Ramos (cell line): Measurements from ENCODE around the gene ILKAP.
"Not testable (repeated sequence)": the region's sequence is repeated elsewhere in the genome, so short reads cannot be mapped to it uniquely, and the experiment has no call there.

Experiments used
- in situ Hi-C: fragments of 300-500 bp; cut with MboI; formaldehyde crosslinking; loops from one replicate; pipeline ENCODE4 v1.14.3; 2022; ENCODE audit warnings: low sequenced_read_pairs; ENCODE audit not compliant: unreplicated experiment

Gene ILKAP

GRCh38 chr2:238203973-238204683 lies 633 bp upstream of the ILKAP start:
- in situ Hi-C loops, result no loop called here

DNA sequence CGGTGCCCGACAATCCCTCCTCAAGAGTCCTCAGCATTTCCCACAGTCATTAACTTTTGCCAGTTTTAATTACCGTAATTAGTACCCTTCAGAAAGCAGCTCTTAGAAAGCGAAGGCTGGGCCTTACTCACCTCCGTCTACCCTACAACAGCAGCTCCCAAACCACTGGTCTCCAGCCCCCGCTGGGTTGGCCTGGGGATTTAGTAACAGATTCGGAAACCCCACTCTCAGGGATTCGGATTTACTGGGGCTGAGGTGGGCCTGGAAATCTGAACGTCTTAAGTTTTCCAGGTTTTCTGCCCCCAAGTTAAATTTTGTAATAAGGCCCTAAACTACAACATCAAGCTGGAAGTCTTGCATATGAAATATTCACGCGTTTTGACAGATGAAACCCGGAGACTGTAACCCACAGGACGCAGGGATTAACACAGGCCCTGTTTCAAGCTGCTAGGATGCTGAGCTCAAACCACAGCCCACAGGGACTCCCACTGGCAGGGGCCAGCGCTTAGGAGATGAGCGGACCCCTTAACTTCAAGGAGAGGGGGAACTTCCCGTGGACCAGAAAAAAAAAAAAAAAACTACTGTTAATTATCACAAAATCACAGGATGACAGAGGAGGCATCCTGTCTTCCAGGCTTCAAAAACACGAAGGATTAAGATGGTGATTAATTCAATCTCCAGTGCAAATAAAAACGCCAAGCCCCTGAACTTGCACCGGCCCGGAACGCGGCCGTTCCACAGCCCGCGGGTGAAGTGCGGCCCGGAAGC lies 985 bp downstream of the ILKAP start:
- in situ Hi-C loops, result no loop called here

DNA sequence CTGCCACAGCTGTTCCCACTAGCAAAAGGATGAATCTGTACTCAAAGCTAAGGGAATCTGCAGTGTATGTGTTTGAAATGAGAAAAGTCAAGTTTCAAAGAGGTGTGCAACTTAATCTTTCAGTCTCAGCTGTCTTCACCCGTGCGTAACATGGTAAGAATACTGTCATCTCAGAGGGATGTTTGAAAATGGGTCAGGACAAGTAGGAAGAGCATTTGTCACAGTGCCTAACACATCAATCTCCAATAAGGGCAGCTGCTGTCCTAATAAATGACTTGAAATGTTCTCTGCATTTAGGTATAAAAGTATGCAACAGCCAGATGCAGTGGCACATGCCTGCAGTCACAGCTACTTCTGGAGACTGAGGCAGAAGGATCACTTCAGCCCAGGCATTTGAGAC lies 13.1 kb downstream of the ILKAP start:
- in situ Hi-C loops, result no loop called here

GRCh38 chr2:238187618-238188548 lies 15.6 kb downstream of the ILKAP start:
- in situ Hi-C loops, result no loop called here

GRCh38 chr2:238183821-238184220 lies 19.7 kb downstream of the ILKAP start:
- in situ Hi-C loops, result no loop called here

- in situ Hi-C loops, result no loop called here
Measured at GRCh38 chr2:238182362-238182761, 21.1 kb downstream of the ILKAP start.

GRCh38 chr2:238180554-238180953 lies 22.9 kb downstream of the ILKAP start:
- in situ Hi-C loops, result no loop called here

GRCh38 chr2:238176613-238177012 lies 26.9 kb downstream of the ILKAP start:
- in situ Hi-C loops, result no loop called here

DNA sequence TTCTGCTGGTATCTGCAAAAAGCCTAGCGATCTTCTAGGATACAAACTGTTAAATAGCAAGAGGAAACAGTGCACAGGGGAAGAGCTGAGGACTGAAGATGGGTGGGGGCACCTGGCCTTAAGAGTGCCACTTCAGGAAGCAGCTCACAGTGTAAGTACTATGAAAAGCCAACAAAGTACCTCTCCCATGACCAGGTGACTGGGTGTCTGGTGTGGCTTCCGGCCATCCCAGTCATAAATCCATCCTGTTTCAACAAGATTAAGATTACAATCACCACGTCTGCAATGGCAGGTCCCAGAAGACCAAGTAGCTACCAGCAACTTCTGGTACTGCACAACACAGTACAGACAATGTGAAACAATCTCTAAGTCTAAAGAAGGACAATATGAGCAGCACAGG lies 28.8 kb downstream of the ILKAP start:
- in situ Hi-C loops, result no loop called here

- in situ Hi-C loops, result no loop called here
Measured at GRCh38 chr2:238174291-238174690, 29.2 kb downstream of the ILKAP start.

- in situ Hi-C loops, result no loop called here
Measured at GRCh38 chr2:238173692-238174091, 29.8 kb downstream of the ILKAP start.

DNA sequence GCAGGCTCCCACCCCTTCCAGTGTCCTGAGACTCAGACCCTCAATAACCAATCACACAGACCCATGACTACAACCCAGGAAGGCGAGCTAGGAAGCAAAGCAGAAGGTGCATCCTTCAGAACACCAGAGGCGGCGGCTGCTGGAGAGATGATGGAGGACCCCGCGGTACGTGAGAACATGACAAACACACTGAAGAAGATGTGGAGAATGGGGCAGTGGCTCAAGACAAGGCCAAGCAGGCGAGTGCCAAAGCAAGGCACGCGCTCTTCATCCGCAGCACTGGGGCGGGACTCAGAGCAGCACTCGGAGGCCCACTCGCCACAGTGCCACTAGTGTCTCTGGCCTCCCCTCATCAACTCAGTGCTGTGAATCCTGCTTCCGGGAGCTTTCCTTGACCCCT lies 31.1 kb downstream of the ILKAP start:
- in situ Hi-C loops, result no loop called here

DNA sequence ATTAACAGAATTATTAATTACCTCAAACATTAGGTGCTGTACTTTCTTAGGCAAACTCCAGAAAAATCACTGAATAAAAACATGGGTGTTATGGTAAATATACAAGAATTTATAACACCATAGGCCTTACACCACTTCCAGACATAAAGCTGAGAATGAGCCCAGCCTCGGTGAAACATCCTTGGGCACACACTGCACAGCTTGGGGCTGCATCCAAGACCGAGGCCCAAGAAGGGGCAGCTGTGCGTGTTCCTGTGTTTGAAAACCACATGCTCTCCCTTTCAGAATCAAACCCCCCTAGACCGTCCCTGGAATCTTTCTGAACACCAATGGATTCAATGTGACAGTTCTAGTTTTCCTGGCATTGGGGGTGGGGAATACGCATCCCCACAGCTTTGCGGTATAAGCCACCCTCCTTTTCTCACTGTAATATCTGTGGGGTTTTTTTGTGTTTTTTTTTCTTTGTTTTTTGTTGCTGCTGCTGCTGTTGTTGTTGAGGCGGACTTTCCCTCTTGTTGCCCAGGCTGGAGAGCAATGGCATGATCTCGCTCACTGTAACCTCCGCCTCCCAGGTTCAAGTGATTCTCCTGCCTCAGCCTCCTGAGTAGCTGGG lies 31.8 kb downstream of the ILKAP start:
- in situ Hi-C loops, result no loop called here

DNA sequence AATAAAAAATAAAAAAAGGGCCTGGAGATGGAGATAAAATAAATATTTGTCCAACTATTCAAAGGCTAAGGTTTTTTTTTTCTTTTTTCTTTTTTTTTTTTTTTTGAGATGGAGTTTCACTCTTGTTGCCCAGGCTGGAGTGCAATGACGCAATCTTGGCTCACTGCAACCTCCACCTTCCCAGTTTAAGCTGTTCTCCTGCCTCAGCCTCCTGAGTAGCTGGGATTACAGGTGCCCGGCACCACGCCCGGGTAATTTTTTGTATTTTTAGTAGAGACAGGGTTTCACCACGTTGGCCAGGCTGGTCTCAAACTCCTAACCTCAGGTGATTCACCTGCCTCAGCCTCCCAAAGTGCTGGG lies 32.4 kb downstream of the ILKAP start:
- in situ Hi-C loops, result not testable (repeated sequence)

DNA sequence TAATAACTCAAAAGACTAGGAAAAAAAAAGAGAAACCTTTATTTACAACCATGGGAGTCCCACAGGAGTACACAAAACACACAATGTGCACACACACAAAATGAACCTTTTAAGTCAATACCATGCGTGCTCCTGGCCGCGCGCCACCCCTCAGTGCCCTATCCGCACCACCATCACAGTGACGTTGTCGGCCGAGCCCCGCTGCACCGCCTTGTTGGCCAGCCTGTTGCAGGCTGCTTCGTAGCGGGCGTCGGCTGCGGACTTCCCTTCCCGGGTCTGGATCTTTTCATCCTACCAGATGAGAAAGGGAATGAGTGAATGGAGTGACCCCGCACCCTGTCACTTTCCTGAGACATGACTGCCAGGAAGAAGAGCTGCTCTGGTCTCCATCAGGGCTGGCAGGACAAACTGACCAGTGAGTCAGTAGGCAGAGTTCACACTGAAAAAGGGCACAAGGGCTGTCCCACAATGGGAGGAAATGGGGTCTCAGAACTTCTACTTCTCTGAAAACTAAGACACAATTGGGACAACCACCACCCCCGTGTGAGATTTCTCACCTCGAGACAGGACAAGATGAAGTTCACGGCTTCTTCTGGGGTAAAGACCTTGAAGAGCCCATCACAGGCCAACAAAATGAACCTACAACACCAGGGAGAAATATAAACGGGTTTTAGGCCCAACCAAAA lies 33.0 kb downstream of the ILKAP start:
- in situ Hi-C loops, result no loop called here

DNA sequence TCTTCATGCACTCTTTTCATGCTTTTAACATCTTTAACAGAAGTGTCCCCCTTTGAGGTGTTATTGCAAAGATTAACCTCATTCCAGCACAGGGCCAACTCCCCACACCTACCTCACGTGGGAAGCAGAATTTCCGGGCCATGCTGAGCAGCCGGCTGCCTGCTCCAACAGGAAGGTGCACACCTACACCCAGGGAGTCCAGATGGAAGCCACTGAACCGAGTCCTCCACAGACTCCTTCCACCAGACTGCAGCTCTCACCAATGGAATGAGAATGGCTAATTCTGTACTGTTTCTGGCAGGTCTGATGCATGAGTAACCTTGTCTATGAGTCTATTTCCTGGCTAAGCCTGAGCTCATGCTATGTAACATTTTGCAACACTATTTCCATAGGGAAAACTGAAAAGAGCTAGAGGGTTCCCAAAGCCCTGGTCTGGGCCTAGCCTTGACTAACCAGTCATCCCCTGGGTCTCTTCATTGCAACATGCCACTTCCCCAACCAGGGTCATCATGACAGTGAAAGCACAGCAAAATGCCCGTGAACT lies 33.7 kb downstream of the ILKAP start:
- in situ Hi-C loops, result loop anchor here (5.0 kb wide), 1 partner anchor 83 kb away; no protein-coding TSS in a partner anchor

DNA sequence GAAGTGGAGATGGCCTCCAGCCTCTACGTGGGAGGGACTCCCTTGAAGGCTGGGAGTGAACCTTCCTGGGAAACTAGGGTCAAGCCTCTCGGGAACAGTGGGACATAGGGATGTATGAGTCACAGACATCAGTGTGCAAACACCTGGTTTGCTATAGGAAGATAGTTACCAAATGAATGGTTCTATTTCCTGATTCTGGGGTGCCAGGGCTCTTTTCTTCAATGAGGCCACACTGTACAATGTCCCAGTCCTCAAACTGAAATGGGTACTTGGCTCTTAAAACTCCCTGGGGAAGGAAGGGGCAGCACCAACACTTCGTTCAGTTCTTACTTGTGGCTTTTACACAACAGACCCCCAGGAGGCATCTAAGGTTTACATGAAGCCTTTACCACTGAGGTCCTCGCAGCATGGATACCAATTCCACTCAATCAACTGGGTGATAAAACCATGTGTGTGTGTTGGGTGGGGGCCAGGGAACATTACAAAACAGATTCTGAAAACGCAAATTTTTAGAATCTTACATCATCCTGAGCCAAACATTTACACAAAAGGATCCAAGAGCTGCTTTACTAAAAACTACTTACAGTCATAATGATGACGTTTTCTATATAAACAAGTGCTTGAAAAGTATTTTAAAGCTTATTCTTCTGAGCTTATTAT lies 34.3 kb downstream of the ILKAP start:
- in situ Hi-C loops, result loop anchor here (5.0 kb wide), 1 partner anchor 83 kb away; no protein-coding TSS in a partner anchor

DNA sequence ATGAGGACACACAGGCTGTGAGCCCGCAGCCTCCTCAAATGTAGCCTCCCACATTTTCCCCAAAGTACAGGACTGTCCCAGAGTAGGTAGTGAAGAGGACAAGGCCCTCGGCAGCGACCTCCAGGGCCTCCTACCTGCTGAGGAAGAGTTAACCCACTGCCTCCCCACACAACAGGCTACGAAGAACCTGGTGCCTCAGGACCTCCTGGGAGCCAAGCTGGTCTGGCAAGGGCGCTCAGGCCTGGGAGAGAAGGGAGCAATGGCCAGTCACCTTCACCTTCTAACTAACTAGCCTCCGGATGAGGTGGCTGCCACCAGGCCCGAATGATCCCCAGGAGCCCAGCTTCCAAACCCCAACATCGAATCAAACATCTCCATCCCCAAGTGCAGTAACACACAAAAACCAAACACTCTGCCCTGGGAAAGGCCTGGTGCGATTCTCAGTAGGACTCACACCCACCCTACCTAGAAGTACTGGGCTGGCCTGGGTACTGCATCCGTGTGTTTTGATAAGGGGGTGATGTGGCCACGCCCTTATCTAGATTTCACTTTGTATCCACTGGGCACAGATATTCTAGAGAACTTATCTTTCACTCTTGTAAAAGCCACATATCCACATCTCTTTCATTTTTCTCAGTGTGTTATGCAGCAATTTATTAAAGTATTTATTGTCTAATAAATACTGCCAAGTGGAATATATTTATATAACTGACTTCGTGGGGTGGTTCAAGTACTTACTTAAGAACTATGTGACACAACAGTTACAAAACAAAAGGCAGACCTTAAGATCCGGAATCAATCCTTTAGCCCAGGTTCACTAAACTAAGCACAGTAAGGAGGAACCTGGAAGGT lies 35.1 kb downstream of the ILKAP start:
- in situ Hi-C loops, result loop anchor here (5.0 kb wide), 1 partner anchor 84 kb away; no protein-coding TSS in a partner anchor
